HepG2 (cell line): ENCODE results near the gene ZP2. TPM values are rescaled to one million over a fixed set of nuclear protein-coding genes. Genes with fewer than 3 reads are reported as not detected.

Experiments
- CEBPG ChIP-seq: IDR thresholded peaks from 2 replicates; pipeline ENCODE4 v1.6.1; 2016
- FOXK1 ChIP-seq: sonication (generic); formaldehyde crosslinking; IDR thresholded peaks from 2 replicates; pipeline ENCODE4 v1.4.0; 2020; ENCODE audit warnings: low read depth, missing genetic modification reagents, borderline replicate concordance
- GATAD2A ChIP-seq: IDR thresholded peaks from 2 replicates; pipeline ENCODE4 v1.6.1; 2016
- SOX6 ChIP-seq, 2 experiments: fragments of 450-650 bp in 1 of 2; sonication (generic) in 1 of 2; formaldehyde crosslinking in 1 of 2; IDR thresholded peaks; 2 replicates each; pipeline versions ENCODE4 v1.4.0 to v1.6.1; 2017 to 2020; ENCODE audit warnings: antibody characterized with exemption in 1 of 2, mild to moderate bottlenecking in 1 of 2, missing genetic modification reagents in 1 of 2
- SUZ12 ChIP-seq: fragments of 150-350 bp; IDR thresholded peaks from 2 replicates; pipeline ENCODE4 v1.6.1; 2014; ENCODE audit warnings: low read depth, low read length
- TEAD3 ChIP-seq: optimal IDR thresholded peaks from 2 replicates; pipeline ENCODE3; 2016; ENCODE audit warnings: borderline replicate concordance
- TEF ChIP-seq: sonication (generic); formaldehyde crosslinking; IDR thresholded peaks from 2 replicates; pipeline ENCODE4 v1.5.0; 2020; ENCODE audit warnings: missing genetic modification reagents
- THRA ChIP-seq: sonication (generic); formaldehyde crosslinking; IDR thresholded peaks from 2 replicates; pipeline ENCODE4 v1.4.0; 2020; ENCODE audit warnings: missing genetic modification reagents, borderline replicate concordance
- ZBTB21 ChIP-seq: sonication (generic); formaldehyde crosslinking; IDR thresholded peaks from 2 replicates; pipeline ENCODE4 v1.4.0; 2020; ENCODE audit warnings: missing genetic modification reagents
- ZNF772 ChIP-seq: sonication (generic); formaldehyde crosslinking; IDR thresholded peaks from 2 replicates; pipeline ENCODE4 v1.5.0; 2020; ENCODE audit warnings: mild to moderate bottlenecking, missing genetic modification reagents
- ZNF784 ChIP-seq: sonication (generic); formaldehyde crosslinking; IDR thresholded peaks from 2 replicates; pipeline ENCODE4 v1.5.1; 2020; ENCODE audit warnings: missing genetic modification reagents, mild to moderate bottlenecking, borderline replicate concordance
- polyA plus RNA-seq, 8 experiments: library from polyadenylated mRNA; depleted of rRNA in 3 of 8; stranded (reverse) in 7 of 8; unstranded in 1 of 8; fragments of >200 nt; fragmentation: Illumina TruSeq in 4 of 8; extraction: Trizol in 4 of 8; gene quantifications; 2 replicates each; pipeline versions ENCODE4 v1.2.1 to v1.2.3, GENCODE V29; 2011 to 2016; ENCODE audit warnings: low read depth in 4 of 8, missing spikeins in 1 of 8, mixed read lengths in 1 of 8; ENCODE audit not compliant: insufficient read depth in 1 of 8
- total RNA-seq, 5 experiments: library from RNA; depleted of rRNA; stranded (reverse); fragments of >200 nt; fragmentation: Illumina TruSeq; extraction: Trizol; gene quantifications; 2 replicates each; pipeline ENCODE4 v1.2.3, GENCODE V29; 2016; ENCODE audit warnings: low read depth in 1 of 5
- TF ChIP-seq, protein P1 (sequence below): sonication (generic); formaldehyde crosslinking; IDR thresholded peaks from 2 replicates; pipeline ENCODE4 v1.5.0; 2020; ENCODE audit warnings: missing genetic modification reagents, mild to moderate bottlenecking, borderline replicate concordance

ZP2 gene
- total and polyA plus RNA-seq, 2 of the 13 experiments (the other 11 are each of a cell fraction or from before 2014, with no cell fraction given): not detected

- TF ChIP-seq, protein P1, sequence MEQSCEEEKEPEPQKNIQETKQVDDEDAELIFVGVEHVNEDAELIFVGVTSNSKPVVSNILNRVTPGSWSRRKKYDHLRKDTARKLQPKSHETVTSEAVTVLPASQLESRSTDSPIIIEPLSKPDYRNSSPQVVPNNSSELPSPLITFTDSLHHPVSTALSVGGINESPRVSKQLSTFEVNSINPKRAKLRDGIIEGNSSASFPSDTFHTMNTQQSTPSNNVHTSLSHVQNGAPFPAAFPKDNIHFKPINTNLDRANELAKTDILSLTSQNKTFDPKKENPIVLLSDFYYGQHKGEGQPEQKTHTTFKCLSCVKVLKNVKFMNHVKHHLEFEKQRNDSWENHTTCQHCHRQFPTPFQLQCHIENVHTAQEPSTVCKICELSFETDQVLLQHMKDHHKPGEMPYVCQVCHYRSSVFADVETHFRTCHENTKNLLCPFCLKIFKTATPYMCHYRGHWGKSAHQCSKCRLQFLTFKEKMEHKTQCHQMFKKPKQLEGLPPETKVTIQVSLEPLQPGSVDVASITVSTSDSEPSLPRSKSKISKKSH (CRISPR knock-in tag): no peak
- no peak for TF ChIP-seq ZNF772 (CRISPR knock-in tag)
- no peak for TF ChIP-seq SUZ12
- TF ChIP-seq THRA (CRISPR knock-in tag): no peak
- TF ChIP-seq ZBTB21: no peak
- TF ChIP-seq CEBPG (CRISPR knock-in tag): peak; percentile 94
- TF ChIP-seq FOXK1: 0 out of 2 replicates have a peak, but pooled peaks have one; percentile 14
- TF ChIP-seq TEAD3: peak; percentile 22
- peak; percentile 54; the same call in 1 of the 2 replicates for TF ChIP-seq TEF (CRISPR knock-in tag)
- no peak for TF ChIP-seq ZNF784 (CRISPR knock-in tag)
- TF ChIP-seq SOX6 (IDR thresholded peaks at IDR 0.05): no peak
- TF ChIP-seq SOX6 (CRISPR knock-in tag; IDR thresholded peaks at IDR 0.05): peak; percentile 40; the same call in 1 of the 2 replicates
- TF ChIP-seq GATAD2A (CRISPR knock-in tag): peak; percentile 38; the same call in 1 of the 2 replicates
Measured at GRCh38 chr16:21218153-21218552, 6.8 kb upstream of the ZP2 start (continued).
